Measurements from ENCODE around the gene TNFRSF12A. TPM values are rescaled to one million over a fixed set of nuclear protein-coding genes. Genes with fewer than 3 reads are reported as not detected.

Gene TNFRSF12A
- total RNA-seq, 1 experiment from 2014 or later = 156 TPM

- Histone ChIP-seq H3K9me3 (ENCODE audit: control insufficient read depth, insufficient read depth, low read depth, low read length) (no peaks in the 10 kb centered on the region), H3K4me1 (ENCODE audit: control insufficient read depth, insufficient read depth, low read length) (peaks cover 59% of the 10 kb centered on the region), H3K36me3 (ENCODE audit: control insufficient read depth, insufficient read depth, low read length) (no peaks in the 10 kb centered on the region), H3K4me3 (ENCODE audit: low read depth in 2 of 2, low read length in 2 of 2) (no peak overlapping the region), H3K27me3 (ENCODE audit: control insufficient read depth, insufficient read depth, low read length) (no peaks in the 10 kb centered on the region), H3K27ac (ENCODE audit: low read length) (peak overlapping the region; percentile 23; the same call in 1 of the 2 replicates)
- ChIA-PET CTCF (no interaction called here), POLR2A (interaction anchor here (0.5 to 0.6 kb wide), 2 partner anchors 203 to 724 kb away, joined by 6 to 15 read pairs; no protein-coding TSS in a partner anchor)
- in situ Hi-C loops (cut with HindIII; ENCODE audit: low pct_unique_long_range_greater_than_20kb, low sequenced_read_pairs) = no loop called here
- ATAC-seq (no peak), DNase-seq (ENCODE audit: low read depth, low spot score) (no peak)
- intact Hi-C loops (cut with micrococcal nuclease; ENCODE audit: unreplicated experiment) = no loop called here
- TF ChIP-seq CTCF (IDR thresholded peaks at IDR 0.05) (no peak), POLR2AphosphoS5 (IDR thresholded peaks at IDR 0.05; ENCODE audit: low read depth, low read length) (0 out of 2 replicates have a peak, but pooled peaks have one; percentile 27), TCF7L2 (IDR thresholded peaks at IDR 0.05; ENCODE audit: low read depth, low read length) (no peak), SIN3A (IDR thresholded peaks at IDR 0.05; ENCODE audit: borderline replicate concordance, insufficient read depth, low read depth, low read length) (no peak)
- TF ChIP-seq, protein P1, sequence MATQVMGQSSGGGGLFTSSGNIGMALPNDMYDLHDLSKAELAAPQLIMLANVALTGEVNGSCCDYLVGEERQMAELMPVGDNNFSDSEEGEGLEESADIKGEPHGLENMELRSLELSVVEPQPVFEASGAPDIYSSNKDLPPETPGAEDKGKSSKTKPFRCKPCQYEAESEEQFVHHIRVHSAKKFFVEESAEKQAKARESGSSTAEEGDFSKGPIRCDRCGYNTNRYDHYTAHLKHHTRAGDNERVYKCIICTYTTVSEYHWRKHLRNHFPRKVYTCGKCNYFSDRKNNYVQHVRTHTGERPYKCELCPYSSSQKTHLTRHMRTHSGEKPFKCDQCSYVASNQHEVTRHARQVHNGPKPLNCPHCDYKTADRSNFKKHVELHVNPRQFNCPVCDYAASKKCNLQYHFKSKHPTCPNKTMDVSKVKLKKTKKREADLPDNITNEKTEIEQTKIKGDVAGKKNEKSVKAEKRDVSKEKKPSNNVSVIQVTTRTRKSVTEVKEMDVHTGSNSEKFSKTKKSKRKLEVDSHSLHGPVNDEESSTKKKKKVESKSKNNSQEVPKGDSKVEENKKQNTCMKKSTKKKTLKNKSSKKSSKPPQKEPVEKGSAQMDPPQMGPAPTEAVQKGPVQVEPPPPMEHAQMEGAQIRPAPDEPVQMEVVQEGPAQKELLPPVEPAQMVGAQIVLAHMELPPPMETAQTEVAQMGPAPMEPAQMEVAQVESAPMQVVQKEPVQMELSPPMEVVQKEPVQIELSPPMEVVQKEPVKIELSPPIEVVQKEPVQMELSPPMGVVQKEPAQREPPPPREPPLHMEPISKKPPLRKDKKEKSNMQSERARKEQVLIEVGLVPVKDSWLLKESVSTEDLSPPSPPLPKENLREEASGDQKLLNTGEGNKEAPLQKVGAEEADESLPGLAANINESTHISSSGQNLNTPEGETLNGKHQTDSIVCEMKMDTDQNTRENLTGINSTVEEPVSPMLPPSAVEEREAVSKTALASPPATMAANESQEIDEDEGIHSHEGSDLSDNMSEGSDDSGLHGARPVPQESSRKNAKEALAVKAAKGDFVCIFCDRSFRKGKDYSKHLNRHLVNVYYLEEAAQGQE (IDR thresholded peaks at IDR 0.05; ENCODE audit: insufficient read depth in 1 of 2, low read depth in 2 of 2, low read length in 1 of 2) = no peak
- BruUV-seq (replicated peaks) = no TSS peak
Observed at GRCh38 chr16:2974319-2975056, 45.7 kb upstream of the TNFRSF12A start.

DNA sequence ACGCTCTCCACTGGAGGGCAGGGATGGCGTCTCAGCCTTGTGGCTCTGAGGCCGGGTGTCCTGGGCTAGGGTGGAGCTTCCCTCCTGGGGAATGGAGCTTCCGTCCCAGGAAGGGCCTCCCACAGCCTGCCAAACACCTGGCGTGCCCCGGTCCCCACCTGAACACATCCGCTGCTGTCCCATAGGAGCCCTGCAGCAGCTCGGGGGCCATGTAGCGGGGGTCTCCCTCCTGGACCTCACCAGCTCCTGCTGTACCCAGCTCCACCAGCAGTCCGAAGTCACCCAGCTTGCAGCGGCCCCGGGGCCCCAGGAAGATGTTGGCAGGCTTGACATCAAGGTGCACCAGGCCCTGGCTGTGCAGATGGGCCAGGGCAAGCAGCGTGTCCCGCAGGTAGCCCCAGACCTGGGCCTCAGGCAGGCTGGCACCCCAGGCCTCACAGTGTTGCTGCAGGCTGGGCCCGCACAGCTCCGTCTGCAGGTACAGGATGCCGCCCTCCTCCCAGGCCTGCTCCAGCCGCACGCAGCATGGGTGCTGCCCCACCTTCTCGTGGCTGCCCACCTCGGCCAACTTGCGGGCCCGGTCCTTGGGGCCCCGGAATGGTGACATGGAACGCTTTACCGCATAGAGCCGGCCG is 44.9 kb upstream of the TNFRSF12A start:
- DNase-seq (ENCODE audit: low read depth, low spot score) (no peak), ATAC-seq (no peak)
- H3K27ac ChIP-seq (ENCODE audit: low read length) = no peak overlapping the region
- in situ Hi-C loops (cut with HindIII; ENCODE audit: low pct_unique_long_range_greater_than_20kb, low sequenced_read_pairs) (no loop called here), intact Hi-C loops (cut with micrococcal nuclease; ENCODE audit: unreplicated experiment) (no loop called here)
- peaks cover 58% of the 10 kb centered on the region for H3K4me1 ChIP-seq (ENCODE audit: control insufficient read depth, insufficient read depth, low read length)
- no TSS peak for BruUV-seq (replicated peaks)
- no peaks in the 10 kb centered on the region for H3K9me3 ChIP-seq (ENCODE audit: control insufficient read depth, insufficient read depth, low read depth, low read length)
- H3K36me3 ChIP-seq (ENCODE audit: control insufficient read depth, insufficient read depth, low read length) = peaks cover 2% of the 10 kb centered on the region; the same call in 1 of the 2 replicates
- no peak overlapping the region for H3K4me3 ChIP-seq (ENCODE audit: low read depth in 2 of 2, low read length in 2 of 2)
- POLR2A ChIA-PET = interaction anchor here (0.6 kb wide), 1 partner anchor 725 kb away, joined by 15 read pairs; no protein-coding TSS in a partner anchor
- no peaks in the 10 kb centered on the region for H3K27me3 ChIP-seq (ENCODE audit: control insufficient read depth, insufficient read depth, low read length)
- TF ChIP-seq, protein P1 (IDR thresholded peaks at IDR 0.05; ENCODE audit: insufficient read depth in 1 of 2, low read depth in 2 of 2, low read length in 1 of 2) = no peak
- TF ChIP-seq SIN3A (IDR thresholded peaks at IDR 0.05; ENCODE audit: borderline replicate concordance, insufficient read depth, low read depth, low read length) (no peak), POLR2AphosphoS5 (IDR thresholded peaks at IDR 0.05; ENCODE audit: low read depth, low read length) (no peak), CTCF (IDR thresholded peaks at IDR 0.05) (no peak), TCF7L2 (IDR thresholded peaks at IDR 0.05; ENCODE audit: low read depth, low read length) (no peak)
- CTCF ChIA-PET = interaction anchor here (0.6 kb wide), 1 partner anchor 301 kb away, joined by 3 read pairs; no protein-coding TSS in a partner anchor
